Cardiac muscle cell (in vitro differentiated cells and primary cell): ENCODE data around the gene CHPT1. TPM values are rescaled to one million over a fixed set of nuclear protein-coding genes. Genes with fewer than 3 reads are reported as not detected.
"Not testable (repeated sequence)": the region's sequence is repeated elsewhere in the genome, so short reads cannot be mapped to it uniquely, and the experiment has no call there.

Experiments used
- DNase-seq, 2 donors: peaks; one replicate each; pipeline versions ENCODE4 v3.0.0 to v3.0.0-alpha.2; 2010 to 2017; ENCODE audit warnings: low read depth in 1 of 2, low spot score in 1 of 2
- H3K27ac ChIP-seq: fragments of 200-600 bp; sonication (generic); 2 replicates; pipeline ENCODE4 v1.5.1; 2016
- H3K27me3 ChIP-seq: fragments of 200-600 bp; sonication (generic); 2 replicates; pipeline ENCODE4 v1.6.0; 2016; ENCODE audit warnings: control low read depth
- H3K36me3 ChIP-seq: fragments of 200-600 bp; sonication (generic); 2 replicates; pipeline ENCODE4 v1.5.1; 2016; ENCODE audit warnings: control low read depth
- H3K4me1 ChIP-seq: fragments of 200-600 bp; sonication (generic); 2 replicates; pipeline ENCODE4 v1.8.1; 2017; ENCODE audit warnings: low read depth, mild to moderate bottlenecking, mixed run types
- H3K4me3 ChIP-seq: fragments of 200-600 bp; sonication (generic); 2 replicates; pipeline ENCODE4 v1.5.1; 2016; ENCODE audit warnings: mild to moderate bottlenecking
- H3K9me3 ChIP-seq: fragments of 200-600 bp; sonication (generic); 2 replicates; pipeline ENCODE4 v1.5.1; 2017; ENCODE audit warnings: low read depth, mild to moderate bottlenecking, control low read depth
- CTCF ChIP-seq: IDR thresholded peaks from 2 replicates; pipeline ENCODE4 v1.5.1; 2012; ENCODE audit warnings: low read depth, mild to moderate bottlenecking, low read length
- polyA plus RNA-seq: library from polyadenylated mRNA; unstranded; fragments of >200 nt; fragmentation: Nextera tagmentation; extraction: Ambion mirVana; gene quantifications from 2 replicates; pipeline ENCODE4 v1.2.1, GENCODE V29; 2016
- total RNA-seq: library from RNA; depleted of rRNA; stranded (reverse); fragments of >200 nt; gene quantifications from 2 replicates; pipeline ENCODE4 v1.2.3, GENCODE V29; 2016

CHPT1 gene
- total and polyA plus RNA-seq, 2 experiments from 2014 or later, result 13.7 to 44.4 TPM

DNA sequence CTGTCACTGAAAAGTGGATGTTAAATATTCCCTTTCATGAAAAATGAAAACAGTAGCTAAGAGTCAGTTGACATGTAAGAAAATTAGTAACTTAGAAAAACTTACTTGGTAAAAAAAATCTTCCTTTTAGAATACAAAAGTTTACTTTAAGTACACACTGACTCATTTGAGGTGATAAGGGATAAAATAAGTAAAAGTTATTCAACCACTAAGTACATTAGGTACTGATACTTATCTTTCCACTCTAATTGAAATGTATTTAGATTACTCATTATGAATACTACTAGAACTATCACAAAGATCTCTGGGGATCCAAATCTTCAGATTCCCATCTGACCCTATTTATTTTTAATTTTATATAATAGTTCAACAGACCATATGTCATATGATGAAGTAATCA lies 29.7 kb downstream of the CHPT1 start:
- H3K27ac ChIP-seq, result no peak overlapping the region
- no peak overlapping the region for H3K4me3 ChIP-seq
- H3K9me3 ChIP-seq, result no peaks in the 10 kb centered on the region
- no peaks in the 10 kb centered on the region for H3K27me3 ChIP-seq
- TF ChIP-seq CTCF, result no peak
- H3K4me1 ChIP-seq, result no peaks in the 10 kb centered on the region
- DNase-seq, result no peak
- peaks cover 17% of the 10 kb centered on the region for H3K36me3 ChIP-seq

GRCh38 chr12:101729842-101730241 lies 32.4 kb downstream of the CHPT1 start:
- no peak for DNase-seq
- H3K27me3 ChIP-seq, result no peaks in the 10 kb centered on the region
- TF ChIP-seq CTCF, result no peak

DNA sequence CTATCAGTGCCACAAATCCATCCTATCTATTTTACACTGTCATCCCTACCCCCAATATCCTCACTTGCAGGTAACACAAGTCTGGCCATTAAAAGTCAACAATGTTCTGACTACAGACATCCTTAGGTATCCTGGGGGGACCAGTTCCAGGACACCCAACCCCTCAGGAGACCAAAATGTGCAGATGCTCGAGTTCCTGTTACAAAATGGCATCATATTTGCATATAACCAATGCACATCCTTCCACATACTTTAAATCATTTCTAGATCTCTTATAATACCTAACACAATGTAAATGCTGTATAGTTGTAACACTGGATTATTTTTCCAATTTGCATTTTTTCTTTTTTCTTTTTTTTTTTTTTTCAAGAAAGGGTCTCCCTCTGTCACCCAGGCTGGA lies 34.9 kb downstream of the CHPT1 start:
- no peaks in the 10 kb centered on the region for H3K9me3 ChIP-seq
- TF ChIP-seq CTCF, result no peak
- no peak overlapping the region for H3K4me3 ChIP-seq
- H3K36me3 ChIP-seq, result peaks cover 4% of the 10 kb centered on the region
- no peak for DNase-seq
- H3K4me1 ChIP-seq, result no peaks in the 10 kb centered on the region
- no peaks in the 10 kb centered on the region for H3K27me3 ChIP-seq
- no peak overlapping the region for H3K27ac ChIP-seq

More at GRCh38 chr12:101729842-101730241, 32.4 kb downstream of the CHPT1 start:
- no peak overlapping the region for H3K4me3 ChIP-seq
- no peaks in the 10 kb centered on the region for H3K9me3 ChIP-seq
- H3K4me1 ChIP-seq, result no peaks in the 10 kb centered on the region
- H3K27ac ChIP-seq, result no peak overlapping the region
- peaks cover 11% of the 10 kb centered on the region for H3K36me3 ChIP-seq

DNA sequence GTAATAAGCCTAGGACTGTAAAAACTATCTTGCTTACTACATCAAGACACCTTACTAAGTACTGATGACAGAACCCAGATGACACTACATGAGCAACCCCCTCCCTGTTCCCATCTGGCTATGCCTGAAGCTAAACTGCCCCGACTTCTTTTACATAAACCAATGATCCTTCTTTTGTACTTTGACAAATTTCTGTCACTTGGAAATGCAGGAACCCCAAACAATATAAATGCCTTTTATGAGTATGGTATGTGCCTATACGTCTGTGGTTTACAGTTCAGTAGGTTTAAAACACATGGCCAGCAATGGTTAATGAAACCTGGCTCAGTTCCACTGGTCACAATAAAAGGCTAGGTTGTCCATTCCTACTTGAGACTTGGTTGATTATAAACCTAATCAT lies 35.7 kb downstream of the CHPT1 start:
- no peak for TF ChIP-seq CTCF
- no peaks in the 10 kb centered on the region for H3K4me1 ChIP-seq
- DNase-seq, result no peak
- no peaks in the 10 kb centered on the region for H3K27me3 ChIP-seq
- H3K9me3 ChIP-seq, result no peaks in the 10 kb centered on the region
- H3K27ac ChIP-seq, result no peak overlapping the region
- peaks cover 4% of the 10 kb centered on the region for H3K36me3 ChIP-seq
- H3K4me3 ChIP-seq, result no peak overlapping the region

DNA sequence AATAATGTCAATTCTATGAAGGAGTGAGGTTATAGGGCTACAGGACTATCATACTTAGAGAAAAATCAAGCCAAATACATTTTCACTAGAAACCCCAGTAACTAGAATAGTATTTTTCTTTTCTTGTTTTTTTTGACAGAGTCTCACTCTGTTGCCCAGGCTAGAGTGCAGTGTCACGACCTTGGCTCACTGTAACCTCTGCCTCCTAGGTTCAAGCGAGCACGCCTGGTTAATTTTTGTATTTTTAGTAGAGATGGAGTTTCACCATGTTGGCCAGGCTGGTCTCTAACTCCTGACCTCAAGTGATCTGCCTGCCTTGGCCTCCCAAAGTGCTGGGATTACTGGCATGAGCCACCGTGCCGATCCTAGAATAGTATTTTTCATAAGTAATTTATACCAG lies 37.0 kb downstream of the CHPT1 start:
- H3K9me3 ChIP-seq, H3K27me3 ChIP-seq, DNase-seq, H3K36me3 ChIP-seq, H3K4me1 ChIP-seq, H3K27ac ChIP-seq, H3K4me3 ChIP-seq: not testable (repeated sequence)

DNA sequence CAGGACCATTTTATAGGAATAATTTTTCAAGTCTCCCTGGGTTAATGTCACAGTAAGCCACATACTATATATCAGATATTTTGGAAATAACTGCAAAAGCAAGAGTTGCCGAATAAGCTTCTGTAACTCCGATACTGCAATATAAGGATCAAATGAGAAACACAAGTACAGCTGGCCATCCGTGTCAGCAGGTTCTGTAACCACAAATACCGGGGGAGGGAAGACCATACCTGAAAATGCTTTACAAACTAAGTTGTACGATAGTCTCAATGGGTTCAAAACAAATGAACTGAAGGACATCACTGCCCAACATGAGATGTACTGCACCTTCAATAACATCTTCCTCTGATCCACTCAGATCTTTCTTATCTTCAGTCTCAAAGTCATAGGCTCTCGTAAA lies 40.0 kb downstream of the CHPT1 start:
- no peak overlapping the region for H3K4me3 ChIP-seq
- no peak for TF ChIP-seq CTCF
- H3K27ac ChIP-seq, result no peak overlapping the region
- DNase-seq, result no peak
- no peaks in the 10 kb centered on the region for H3K27me3 ChIP-seq
- no peaks in the 10 kb centered on the region for H3K9me3 ChIP-seq
- no peaks in the 10 kb centered on the region for H3K4me1 ChIP-seq
- H3K36me3 ChIP-seq, result no peaks in the 10 kb centered on the region
